Activated naive CD4-positive, alpha-beta T cell treated with anti-CD3 and anti-CD28 coated beads for 36 hours (primary cell): Measurements from ENCODE around the gene ACSF3. TPM values are rescaled to one million over a fixed set of nuclear protein-coding genes. Genes with fewer than 3 reads are reported as not detected.
A peak's percentile ranks its signal among the peaks of the same experiment; 100 is the strongest.

Experiments
- CTCF ChIA-PET: fragments of 350-600 bp; sonication (Branson Sonifier 250); formaldehyde crosslinking; loops from one replicate; lab custom pipeline; 2021; ENCODE audit warnings: antibody characterized with exemption; lab: Charles Lee
- DNase-seq: peaks from one replicate; pipeline ENCODE4 v3.0.0-alpha.2; 2020
- H3K27ac Mint-ChIP-seq: one replicate; pipeline ENCODE4 v1.8.0; 2021; ENCODE audit warnings: mild to moderate bottlenecking, mixed read lengths
- H3K27me3 Mint-ChIP-seq: one replicate; pipeline ENCODE4 v1.8.0; 2021; ENCODE audit warnings: low read depth, mixed read lengths
- H3K36me3 Mint-ChIP-seq: one replicate; pipeline ENCODE4 v1.8.0; 2021; ENCODE audit warnings: low read depth, mixed read lengths
- H3K4me1 Mint-ChIP-seq: one replicate; pipeline ENCODE4 v1.8.0; 2021; ENCODE audit warnings: low read depth, mixed read lengths
- H3K4me3 Mint-ChIP-seq: one replicate; pipeline ENCODE4 v1.8.0; 2021; ENCODE audit warnings: mild to moderate bottlenecking, moderate library complexity, mixed read lengths
- H3K9me3 Mint-ChIP-seq: one replicate; pipeline ENCODE4 v1.8.0; 2021; ENCODE audit warnings: mixed read lengths
- intact Hi-C: fragments of 100-400 bp; cut with micrococcal nuclease; formaldehyde crosslinking; loops from one replicate; pipeline ENCODE4 v1.15.1; 2023
- total RNA-seq, 2 experiments: library from RNA; stranded (reverse); gene quantifications; one replicate each; pipeline ENCODE4 v1.2.3, GENCODE V29; 2021

The ACSF3 gene
- total RNA-seq, 2 experiments from 2014 or later, result 26.1 to 26.7 TPM

DNA sequence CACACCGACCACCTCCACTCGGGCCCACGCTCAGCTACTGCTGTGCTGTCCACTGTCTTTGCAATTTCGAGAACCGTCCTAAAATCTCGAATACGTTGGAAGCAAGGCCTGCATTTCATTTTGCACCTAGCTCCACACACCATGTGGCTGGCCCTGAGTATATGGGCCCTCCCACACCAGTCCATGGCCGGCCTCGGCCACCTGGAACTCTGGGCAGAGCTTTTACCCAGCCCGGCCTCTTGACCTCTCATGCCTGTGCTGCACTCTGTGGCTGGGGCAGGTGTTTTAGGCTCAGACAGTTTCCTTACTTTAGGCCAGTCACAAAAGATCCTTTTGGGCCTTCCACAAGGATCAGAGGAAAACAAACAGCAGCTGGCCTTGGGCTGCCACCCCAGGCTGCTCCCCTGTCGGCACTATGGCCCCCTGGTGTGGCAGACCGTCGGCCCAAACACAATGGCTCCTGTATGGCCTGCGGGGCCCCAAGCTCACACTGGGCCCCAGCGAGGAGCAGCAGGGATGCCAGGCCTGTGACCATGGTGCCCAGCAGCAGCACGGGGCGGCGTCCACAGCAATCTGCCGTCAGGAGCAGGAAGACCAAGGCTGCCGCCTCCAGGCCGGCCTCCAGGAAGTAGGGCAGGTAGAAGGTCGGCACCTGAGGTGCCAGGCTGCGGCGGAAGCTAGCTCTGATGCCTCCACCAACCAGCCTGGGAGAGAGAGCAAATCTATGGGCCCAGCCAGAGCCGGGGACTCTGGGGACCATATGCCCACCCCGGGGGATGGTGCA is 104.2 kb downstream of the ACSF3 start:
- CTCF ChIA-PET, result no interaction called here
- Mint-ChIP-seq H3K27ac (no peak overlapping the region), H3K36me3 (no peaks in the 10 kb centered on the region), H3K4me1 (peaks cover 11% of the 10 kb centered on the region), H3K9me3 (no peaks in the 10 kb centered on the region), H3K27me3 (peaks cover 19% of the 10 kb centered on the region), H3K4me3 (no peak overlapping the region)
- DNase-seq, result no peak
- intact Hi-C loops, result no loop called here

- DNase-seq, result no peak
- Mint-ChIP-seq H3K4me1 (peaks cover 12% of the 10 kb centered on the region), H3K27me3 (peaks cover 27% of the 10 kb centered on the region), H3K9me3 (no peaks in the 10 kb centered on the region), H3K4me3 (no peak overlapping the region), H3K36me3 (no peaks in the 10 kb centered on the region), H3K27ac (no peak overlapping the region)
- intact Hi-C loops, result no loop called here
- CTCF ChIA-PET, result no interaction called here
These were observed 105.0 kb downstream of the ACSF3 start for GRCh38 chr16:89198417-89199240.

GRCh38 chr16:89199241-89200123 is 105.8 kb downstream of the ACSF3 start:
- H3K4me1 Mint-ChIP-seq, result peaks cover 12% of the 10 kb centered on the region
- CTCF ChIA-PET, result no interaction called here
- intact Hi-C loops, result no loop called here
- peaks cover 32% of the 10 kb centered on the region for H3K27me3 Mint-ChIP-seq
- no peaks in the 10 kb centered on the region for H3K9me3 Mint-ChIP-seq
- no peak overlapping the region for H3K27ac Mint-ChIP-seq
- H3K4me3 Mint-ChIP-seq, result no peak overlapping the region
- H3K36me3 Mint-ChIP-seq, result no peaks in the 10 kb centered on the region
- DNase-seq, result no peak

DNA sequence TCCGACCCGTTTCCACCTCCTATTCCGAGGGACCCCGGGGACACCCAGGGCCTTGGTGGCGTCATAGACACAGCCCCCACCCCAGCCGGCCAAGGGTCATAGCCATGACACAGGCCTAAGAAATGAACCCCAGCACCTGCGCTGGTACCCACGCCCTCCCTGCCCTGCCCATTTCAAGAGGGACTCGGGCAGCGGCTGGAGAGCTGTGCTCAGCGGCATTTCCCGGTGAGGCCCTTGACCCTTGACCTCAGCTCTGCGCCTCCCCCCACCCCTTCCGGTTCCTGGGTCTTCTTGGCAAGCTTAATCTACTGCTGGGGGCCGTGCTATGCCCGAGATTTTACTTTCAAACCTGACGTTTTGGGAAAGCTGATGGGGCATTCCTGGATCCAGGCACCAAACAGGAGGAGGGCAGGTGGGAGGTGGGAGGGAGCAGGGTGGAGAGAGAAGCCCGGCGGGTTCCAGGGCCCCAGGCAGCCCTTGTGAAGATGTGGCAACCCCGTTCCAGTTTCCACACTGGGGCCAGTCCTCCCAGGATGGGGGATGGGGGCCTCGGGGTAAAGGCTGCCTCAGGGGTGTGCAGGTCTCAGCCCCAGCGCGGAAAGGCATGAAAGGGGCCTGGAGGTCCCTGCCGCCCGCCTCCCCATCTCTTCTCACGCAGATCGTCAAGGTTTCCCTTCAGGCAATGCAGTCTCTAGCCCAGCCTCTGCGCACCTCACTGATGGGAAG is 106.6 kb downstream of the ACSF3 start, which contains the start of gene SLC22A31:
TSS of gene SLC22A31 (minus strand) at position 414 of the 726 bp plus-strand sequence. CDS start at position 378, 36 bp downstream.
- H3K4me3 Mint-ChIP-seq, result peak within 1 kb of the TSS; percentile 38
- peaks cover 12% of the 10 kb centered on the region for H3K4me1 Mint-ChIP-seq
- no peak for DNase-seq
- H3K27ac Mint-ChIP-seq, result no peak within 1 kb of the TSS
- CTCF ChIA-PET, result no interaction called here
- intact Hi-C loops, result no loop called here
- H3K27me3 Mint-ChIP-seq, result peaks cover 32% of the 10 kb centered on the region
- no peaks in the 10 kb centered on the region for H3K36me3 Mint-ChIP-seq
- no peaks in the 10 kb centered on the region for H3K9me3 Mint-ChIP-seq

- intact Hi-C loops, result loop anchor here (1.0 kb wide), 2 partner anchors 8 to 30 kb away; partner anchors contain the start of gene CDH15
- no peaks in the 10 kb centered on the region for H3K36me3 Mint-ChIP-seq
- no peak for DNase-seq
- CTCF ChIA-PET, result no interaction called here
- H3K4me3 Mint-ChIP-seq, result peak overlapping the region; percentile 38
- H3K9me3 Mint-ChIP-seq, result no peaks in the 10 kb centered on the region
- H3K27me3 Mint-ChIP-seq, result peaks cover 34% of the 10 kb centered on the region
- peaks cover 12% of the 10 kb centered on the region for H3K4me1 Mint-ChIP-seq
- no peak overlapping the region for H3K27ac Mint-ChIP-seq
These were observed 107.3 kb downstream of the ACSF3 start for GRCh38 chr16:89200850-89201411.

DNA sequence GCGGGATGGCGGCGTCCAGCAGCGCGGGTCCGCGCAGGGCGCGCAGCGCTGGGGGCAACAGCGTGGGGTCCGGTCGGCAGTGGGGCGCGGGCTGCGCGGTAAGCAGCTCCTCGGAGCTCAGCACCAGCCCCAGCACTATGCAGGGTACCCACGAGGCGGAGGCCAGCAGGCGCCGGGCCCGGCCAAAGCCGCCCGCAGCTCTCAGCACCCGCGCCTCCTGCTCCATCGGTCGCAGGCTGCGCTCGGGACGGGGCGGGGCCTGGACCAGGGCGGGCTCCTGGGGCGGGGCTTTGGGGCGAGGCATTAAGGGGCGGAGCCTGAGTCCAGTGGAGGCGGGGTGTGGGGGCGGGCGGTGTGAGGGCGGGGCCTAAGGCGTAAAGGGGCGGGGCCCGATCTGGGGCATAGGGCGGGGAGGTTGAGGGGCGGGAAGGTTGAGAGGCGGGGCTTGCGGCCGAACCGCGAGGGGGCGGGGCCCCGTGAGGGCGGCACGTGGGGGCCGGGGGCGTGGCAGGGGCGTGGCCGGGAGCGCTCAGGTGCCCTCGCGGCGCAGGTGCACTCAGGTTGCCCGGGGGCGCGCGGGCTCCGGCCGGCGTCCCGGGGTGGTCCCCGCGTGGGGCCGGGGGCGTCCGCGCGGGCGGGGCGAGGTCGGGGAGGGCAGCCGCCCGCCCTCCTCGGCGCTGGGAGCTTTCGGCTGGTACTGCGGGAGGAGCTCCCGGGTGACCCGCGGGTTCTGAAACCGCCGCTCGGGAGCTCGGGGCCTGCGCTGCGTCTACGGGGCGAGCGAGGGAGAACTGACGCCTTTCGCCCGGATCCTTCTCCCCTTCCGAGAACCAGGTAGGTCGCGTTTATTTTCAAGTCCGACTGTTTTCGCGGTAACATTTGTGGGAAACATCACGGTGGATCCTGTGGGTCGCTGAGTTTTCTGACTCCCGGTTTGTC is 108.1 kb downstream of the ACSF3 start:
- no peaks in the 10 kb centered on the region for H3K36me3 Mint-ChIP-seq
- CTCF ChIA-PET, result interaction anchor here (0.6 kb wide), 1 partner anchor 37 kb away, joined by 5 read pairs; no protein-coding TSS in a partner anchor
- H3K4me1 Mint-ChIP-seq, result peaks cover 12% of the 10 kb centered on the region
- peaks cover 36% of the 10 kb centered on the region for H3K27me3 Mint-ChIP-seq
- H3K9me3 Mint-ChIP-seq, result no peaks in the 10 kb centered on the region
- intact Hi-C loops, result loop anchor here (1.0 kb wide), 2 partner anchors 8 to 30 kb away; partner anchors contain the start of gene CDH15
- peak; percentile 89 for DNase-seq
- no peak overlapping the region for H3K27ac Mint-ChIP-seq
- peak overlapping the region; percentile 43 for H3K4me3 Mint-ChIP-seq

DNA sequence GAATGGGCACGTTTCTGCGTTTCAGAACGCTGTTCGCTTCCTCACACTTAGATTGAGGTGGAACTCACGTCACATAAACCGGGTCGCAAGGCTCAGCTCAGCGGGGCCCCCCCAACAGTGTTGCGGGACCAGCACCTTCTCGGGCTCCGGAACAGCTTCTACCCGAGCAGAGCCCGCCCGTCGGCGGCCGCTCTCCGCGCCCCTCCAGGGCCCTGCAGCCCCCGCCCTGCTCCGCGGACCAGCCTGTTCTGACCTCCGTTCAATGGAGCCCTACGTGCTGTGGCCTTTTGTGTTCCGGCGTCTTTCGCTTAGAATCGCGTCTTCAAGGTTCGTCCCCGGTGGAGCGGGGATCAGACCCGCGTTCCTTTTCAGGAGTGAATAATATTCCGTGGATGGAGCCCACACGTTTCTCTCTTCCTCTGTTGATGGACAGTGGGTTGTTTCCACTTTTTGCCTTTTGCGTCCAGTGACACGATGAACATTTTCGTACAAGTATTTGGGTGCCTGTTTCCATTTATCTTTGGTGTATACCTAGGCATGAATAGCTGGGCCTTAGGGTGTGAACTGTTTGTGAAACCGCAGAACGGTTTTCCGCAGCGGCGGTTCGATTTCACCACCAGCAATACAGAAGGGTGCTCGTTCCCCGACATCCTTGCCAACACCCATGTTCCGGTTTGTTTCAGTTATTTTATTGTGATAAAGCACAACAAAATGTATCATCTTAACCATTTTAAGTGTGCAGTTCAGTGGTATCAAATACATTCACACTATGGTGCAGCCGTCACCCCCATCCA is 109.0 kb downstream of the ACSF3 start:
- no peak for DNase-seq
- no peak overlapping the region for H3K27ac Mint-ChIP-seq
- H3K27me3 Mint-ChIP-seq, result peaks cover 37% of the 10 kb centered on the region
- peak overlapping the region; percentile 43 for H3K4me3 Mint-ChIP-seq
- no peaks in the 10 kb centered on the region for H3K36me3 Mint-ChIP-seq
- H3K9me3 Mint-ChIP-seq, result no peaks in the 10 kb centered on the region
- CTCF ChIA-PET, result interaction anchor here (0.6 kb wide), 1 partner anchor 36 kb away, joined by 5 read pairs; no protein-coding TSS in a partner anchor
- intact Hi-C loops, result no loop called here
- peaks cover 12% of the 10 kb centered on the region for H3K4me1 Mint-ChIP-seq

Other genes starting within 250 kb of the ACSF3 start
- 10 to 100 TPM; 10.9 to 11.2 TPM for gene GALNS, start 236.9 kb upstream of the ACSF3 start, total RNA-seq
- 10 to 100 TPM; 57.7 to 66.1 TPM for gene TRAPPC2L, start 236.7 kb upstream of the ACSF3 start, total RNA-seq
- not detected for gene PABPN1L, start 227.2 kb upstream of the ACSF3 start, total RNA-seq
- not detected for gene CBFA2T3, start 116.6 kb upstream of the ACSF3 start, total RNA-seq
- gene CDH15, start 77.9 kb downstream of the ACSF3 start, total RNA-seq, result not detected
- gene SLC22A31, start 106.7 kb downstream of the ACSF3 start, total RNA-seq, result under 1 TPM; 0.31 to 0.64 TPM
- gene ZNF778, start 123.9 kb downstream of the ACSF3 start, total RNA-seq, result 1 to 10 TPM; 3.5 to 3.6 TPM